Gastrocnemius medialis (tissue), 4 donors: ENCODE measurements around the gene RPS6KA2.

ENCODE experiments used
- POLR2A ChIP-seq, 2 donors: fragments of 450-650 bp; IDR thresholded peaks; one replicate each; pipeline ENCODE4 v1.6.1; 2017; ENCODE audit warnings: antibody characterized with exemption in 2 of 2, mild to moderate bottlenecking in 2 of 2, moderate library complexity in 2 of 2
- TF ChIP-seq, protein P1 (sequence below), 5 experiments: fragments of 450-650 bp in 3 of 5; fragments of 200-600 bp in 2 of 5; sonication (generic) in 2 of 5; IDR thresholded peaks in 4 of 5; conservative IDR thresholded peaks in 1 of 5; 1 replicate in 4 of 5; 2 replicates in 1 of 5; pipeline ENCODE4 v1.5.1; 2016 to 2019; ENCODE audit warnings: antibody characterized with exemption in 5 of 5, mild to moderate bottlenecking in 3 of 5, moderate library complexity in 3 of 5

DNA sequence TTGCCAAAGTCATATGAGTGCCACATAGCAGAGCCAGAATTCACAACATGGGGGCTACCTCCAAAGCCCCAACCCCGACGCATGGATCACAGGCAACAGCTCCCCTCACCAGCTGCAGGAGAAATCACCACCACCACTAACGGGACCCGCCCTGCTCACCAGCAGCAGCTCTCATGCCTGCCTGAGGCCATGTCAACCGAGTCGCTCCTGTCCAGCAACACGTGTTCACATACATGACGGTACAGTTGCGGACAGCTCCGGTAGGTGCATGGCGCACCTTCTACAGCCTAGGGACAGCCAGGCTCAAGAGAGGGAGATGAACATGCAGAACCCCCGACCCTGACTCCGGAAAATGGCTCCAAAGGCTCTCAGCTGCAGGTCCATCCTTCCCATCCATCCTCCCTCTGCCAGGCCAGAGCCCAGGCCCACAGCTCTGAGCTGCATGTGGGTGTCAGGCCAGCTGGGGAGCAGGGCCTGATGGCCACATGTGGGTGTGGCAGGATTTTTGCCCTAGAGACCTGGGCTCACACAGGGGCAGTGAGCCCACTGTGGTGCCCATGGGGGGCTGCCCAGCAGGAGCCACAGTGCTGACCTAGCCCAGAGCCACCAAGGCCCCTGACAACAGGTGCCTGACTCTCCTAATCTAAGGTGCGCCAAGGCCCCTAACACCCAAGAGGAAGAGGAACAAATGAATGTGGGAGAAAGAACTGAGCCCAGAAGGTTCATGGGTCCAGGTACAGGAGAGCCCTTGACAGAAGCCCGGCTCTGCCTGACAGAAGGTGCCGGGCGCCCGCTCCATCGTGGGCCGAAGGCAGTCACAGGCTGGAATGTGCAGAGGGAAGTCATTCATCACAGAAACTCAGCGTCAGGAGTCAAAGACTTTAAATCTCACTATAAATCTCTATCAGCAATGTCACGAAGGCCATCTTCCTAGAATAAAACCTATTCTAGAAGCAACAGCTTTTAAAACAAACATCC, 10.5 kb downstream of the RPS6KA2 start:
- TF ChIP-seq, protein P1, sequence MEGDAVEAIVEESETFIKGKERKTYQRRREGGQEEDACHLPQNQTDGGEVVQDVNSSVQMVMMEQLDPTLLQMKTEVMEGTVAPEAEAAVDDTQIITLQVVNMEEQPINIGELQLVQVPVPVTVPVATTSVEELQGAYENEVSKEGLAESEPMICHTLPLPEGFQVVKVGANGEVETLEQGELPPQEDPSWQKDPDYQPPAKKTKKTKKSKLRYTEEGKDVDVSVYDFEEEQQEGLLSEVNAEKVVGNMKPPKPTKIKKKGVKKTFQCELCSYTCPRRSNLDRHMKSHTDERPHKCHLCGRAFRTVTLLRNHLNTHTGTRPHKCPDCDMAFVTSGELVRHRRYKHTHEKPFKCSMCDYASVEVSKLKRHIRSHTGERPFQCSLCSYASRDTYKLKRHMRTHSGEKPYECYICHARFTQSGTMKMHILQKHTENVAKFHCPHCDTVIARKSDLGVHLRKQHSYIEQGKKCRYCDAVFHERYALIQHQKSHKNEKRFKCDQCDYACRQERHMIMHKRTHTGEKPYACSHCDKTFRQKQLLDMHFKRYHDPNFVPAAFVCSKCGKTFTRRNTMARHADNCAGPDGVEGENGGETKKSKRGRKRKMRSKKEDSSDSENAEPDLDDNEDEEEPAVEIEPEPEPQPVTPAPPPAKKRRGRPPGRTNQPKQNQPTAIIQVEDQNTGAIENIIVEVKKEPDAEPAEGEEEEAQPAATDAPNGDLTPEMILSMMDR (IDR thresholded peaks at IDR 0.05 in 4 of 5, conservative IDR thresholded peaks at IDR 0.05 in 1 of 5): no peak
- TF ChIP-seq POLR2A (IDR thresholded peaks at IDR 0.05): no peak
